ENCODE measurements around the gene TNFAIP3. TPM values are rescaled to one million over a fixed set of nuclear protein-coding genes. Genes with fewer than 3 reads are reported as not detected.

TNFAIP3 gene
- total RNA-seq, 1 donor from 2014 or later, result 1.8 TPM

DNA sequence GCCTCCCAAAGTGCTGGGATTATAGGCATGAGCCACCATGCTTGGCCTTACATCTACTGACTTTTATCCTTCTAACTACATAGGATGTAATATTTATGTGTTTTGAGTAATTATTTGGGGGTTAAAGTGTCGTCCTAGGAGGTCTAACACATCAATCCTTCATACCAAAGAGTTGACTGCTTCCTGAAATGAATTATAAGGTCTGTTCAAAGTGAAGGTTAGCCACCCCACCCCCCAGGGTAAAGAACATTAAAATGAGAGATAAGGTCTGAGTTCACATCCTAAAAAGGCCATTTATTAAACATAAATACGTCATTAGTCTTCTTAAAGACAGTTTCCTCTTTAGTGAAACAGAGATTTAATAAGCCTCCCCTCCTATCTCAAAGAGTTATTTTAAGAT is 33.8 kb downstream of the TNFAIP3 start:
- H3K36me3 ChIP-seq, result no peaks in the 10 kb centered on the region
- H3K4me3 ChIP-seq, result no peak overlapping the region
- no peak overlapping the region for H3K27ac ChIP-seq
- H3K9ac ChIP-seq, result no peak overlapping the region
- H3F3A ChIP-seq (ENCODE audit: low read depth), result no peaks in the 10 kb centered on the region
- no peaks in the 10 kb centered on the region for H3K9me3 ChIP-seq (ENCODE audit: low read depth)
- no peaks in the 10 kb centered on the region for H3K79me2 ChIP-seq (ENCODE audit: low read depth)
- Mint-ChIP-seq H3K9me3 (no peaks in the 10 kb centered on the region), H3K27ac (no peak overlapping the region), H3K4me1 (peaks cover 9% of the 10 kb centered on the region), H3K4me3 (no peak overlapping the region), H3K27me3 (ENCODE audit: insufficient read depth, low read depth) (peaks cover 2% of the 10 kb centered on the region), H3K36me3 (no peaks in the 10 kb centered on the region)
- no peak overlapping the region for H2AFZ ChIP-seq (replicated peaks)
- no peaks in the 10 kb centered on the region for H3K4me1 ChIP-seq
- no peaks in the 10 kb centered on the region for H4K20me1 ChIP-seq (ENCODE audit: low read depth)
- H3K27me3 ChIP-seq, result no peaks in the 10 kb centered on the region
- no peak for DNase-seq (ENCODE audit: low spot score)
- TF ChIP-seq EZH2 (IDR thresholded peaks at IDR 0.05) (no peak), EZH2phosphoT487 (IDR thresholded peaks at IDR 0.05) (no peak)
- TF ChIP-seq, protein P1, sequence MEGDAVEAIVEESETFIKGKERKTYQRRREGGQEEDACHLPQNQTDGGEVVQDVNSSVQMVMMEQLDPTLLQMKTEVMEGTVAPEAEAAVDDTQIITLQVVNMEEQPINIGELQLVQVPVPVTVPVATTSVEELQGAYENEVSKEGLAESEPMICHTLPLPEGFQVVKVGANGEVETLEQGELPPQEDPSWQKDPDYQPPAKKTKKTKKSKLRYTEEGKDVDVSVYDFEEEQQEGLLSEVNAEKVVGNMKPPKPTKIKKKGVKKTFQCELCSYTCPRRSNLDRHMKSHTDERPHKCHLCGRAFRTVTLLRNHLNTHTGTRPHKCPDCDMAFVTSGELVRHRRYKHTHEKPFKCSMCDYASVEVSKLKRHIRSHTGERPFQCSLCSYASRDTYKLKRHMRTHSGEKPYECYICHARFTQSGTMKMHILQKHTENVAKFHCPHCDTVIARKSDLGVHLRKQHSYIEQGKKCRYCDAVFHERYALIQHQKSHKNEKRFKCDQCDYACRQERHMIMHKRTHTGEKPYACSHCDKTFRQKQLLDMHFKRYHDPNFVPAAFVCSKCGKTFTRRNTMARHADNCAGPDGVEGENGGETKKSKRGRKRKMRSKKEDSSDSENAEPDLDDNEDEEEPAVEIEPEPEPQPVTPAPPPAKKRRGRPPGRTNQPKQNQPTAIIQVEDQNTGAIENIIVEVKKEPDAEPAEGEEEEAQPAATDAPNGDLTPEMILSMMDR (IDR thresholded peaks at IDR 0.05), result no peak
- H3K4me2 ChIP-seq, result no peak overlapping the region

DNA sequence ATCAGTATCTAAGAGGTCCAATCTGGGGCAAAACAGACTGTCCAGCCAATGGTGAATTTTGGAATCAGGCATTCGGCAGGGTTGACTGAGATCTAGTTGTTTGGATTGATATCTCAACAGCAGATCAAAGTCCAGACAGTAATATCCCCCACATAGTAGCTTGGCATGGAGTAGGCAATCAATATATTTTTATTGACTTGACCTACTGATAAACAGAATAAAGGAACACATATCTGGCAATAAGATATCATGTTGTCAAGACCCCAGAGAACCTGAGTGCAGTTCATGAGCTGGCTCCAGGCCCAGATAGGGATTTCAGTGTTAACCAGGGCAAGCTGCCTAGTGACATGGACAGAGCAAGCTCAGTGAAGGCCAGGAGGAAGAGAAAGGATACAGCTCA is 34.4 kb downstream of the TNFAIP3 start:
- no peak overlapping the region for H3K27ac ChIP-seq
- no peak overlapping the region for H3K4me2 ChIP-seq
- Mint-ChIP-seq H3K27me3 (ENCODE audit: insufficient read depth, low read depth) (peaks cover 2% of the 10 kb centered on the region), H3K36me3 (no peaks in the 10 kb centered on the region), H3K4me3 (no peak overlapping the region), H3K4me1 (peaks cover 9% of the 10 kb centered on the region), H3K9me3 (no peaks in the 10 kb centered on the region), H3K27ac (no peak overlapping the region)
- no peak overlapping the region for H2AFZ ChIP-seq (replicated peaks)
- H3K9me3 ChIP-seq (ENCODE audit: low read depth), result no peaks in the 10 kb centered on the region
- H3K79me2 ChIP-seq (ENCODE audit: low read depth), result no peaks in the 10 kb centered on the region
- H3K9ac ChIP-seq, result no peak overlapping the region
- no peak for TF ChIP-seq EZH2 (IDR thresholded peaks at IDR 0.05)
- TF ChIP-seq EZH2phosphoT487 (IDR thresholded peaks at IDR 0.05), result no peak
- TF ChIP-seq, protein P1 (IDR thresholded peaks at IDR 0.05), result no peak
- H4K20me1 ChIP-seq (ENCODE audit: low read depth), result no peaks in the 10 kb centered on the region
- H3K36me3 ChIP-seq, result no peaks in the 10 kb centered on the region
- no peaks in the 10 kb centered on the region for H3K4me1 ChIP-seq
- H3F3A ChIP-seq (ENCODE audit: low read depth), result no peaks in the 10 kb centered on the region
- no peak for DNase-seq (ENCODE audit: low spot score)
- no peaks in the 10 kb centered on the region for H3K27me3 ChIP-seq
- no peak overlapping the region for H3K4me3 ChIP-seq

GRCh38 chr6:137902699-137903098 is 35.6 kb downstream of the TNFAIP3 start:
- Histone ChIP-seq H4K20me1 (ENCODE audit: low read depth) (no peaks in the 10 kb centered on the region), H3K27me3 (no peaks in the 10 kb centered on the region), H3K9ac (no peak overlapping the region), H3K36me3 (no peaks in the 10 kb centered on the region), H3K27ac (no peak overlapping the region), H3K4me3 (no peak overlapping the region), H2AFZ (replicated peaks) (no peak overlapping the region), H3K79me2 (ENCODE audit: low read depth) (no peaks in the 10 kb centered on the region), H3K4me2 (no peak overlapping the region), H3K9me3 (ENCODE audit: low read depth) (no peaks in the 10 kb centered on the region), H3F3A (ENCODE audit: low read depth) (no peaks in the 10 kb centered on the region), H3K4me1 (no peaks in the 10 kb centered on the region)
- no peaks in the 10 kb centered on the region for H3K9me3 Mint-ChIP-seq
- peaks cover 9% of the 10 kb centered on the region for H3K4me1 Mint-ChIP-seq
- peaks cover 2% of the 10 kb centered on the region for H3K27me3 Mint-ChIP-seq (ENCODE audit: insufficient read depth, low read depth)
- no peak overlapping the region for H3K27ac Mint-ChIP-seq
- DNase-seq (ENCODE audit: low spot score), result no peak
- TF ChIP-seq EZH2phosphoT487 (IDR thresholded peaks at IDR 0.05), result no peak
- H3K4me3 Mint-ChIP-seq, result no peak overlapping the region
- no peaks in the 10 kb centered on the region for H3K36me3 Mint-ChIP-seq

DNA sequence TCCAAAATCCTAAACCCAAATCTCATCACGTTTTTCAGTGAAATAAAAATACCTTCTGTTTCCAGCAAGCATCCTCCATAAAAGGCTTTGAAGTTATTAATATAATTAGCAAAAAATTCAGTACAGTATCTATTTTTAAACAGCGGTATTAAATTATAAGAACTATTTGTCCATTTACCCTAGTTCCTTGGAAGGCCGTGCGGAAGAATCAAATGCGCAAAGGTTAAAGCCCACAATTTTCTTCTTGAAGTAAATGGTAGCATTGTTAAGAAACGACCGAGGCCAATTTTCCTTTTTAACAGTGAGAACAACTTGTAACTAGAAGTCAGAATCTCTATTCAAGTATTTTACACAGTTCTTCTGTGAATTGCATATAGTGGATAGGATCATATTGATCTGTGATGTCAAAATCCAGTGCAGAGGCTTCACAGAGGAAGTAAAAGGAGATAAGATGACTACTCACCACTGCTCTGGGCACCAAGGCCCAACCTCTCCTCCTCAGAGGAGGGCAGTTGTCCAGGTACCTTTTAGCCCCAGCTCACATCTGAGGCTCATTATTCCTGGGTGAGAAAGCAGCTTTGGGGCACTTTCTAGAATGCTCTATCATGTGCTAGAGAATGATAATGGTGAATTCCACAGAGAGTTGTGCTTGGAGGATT is 36.3 kb downstream of the TNFAIP3 start:
- TF ChIP-seq EZH2 (IDR thresholded peaks at IDR 0.05), result no peak
- no peak for TF ChIP-seq EZH2phosphoT487 (IDR thresholded peaks at IDR 0.05)
- TF ChIP-seq, protein P1 (IDR thresholded peaks at IDR 0.05), result no peak
- no peak for DNase-seq (ENCODE audit: low spot score)
- H3K4me3 Mint-ChIP-seq, result no peak overlapping the region
- no peaks in the 10 kb centered on the region for H3K9me3 Mint-ChIP-seq
- no peaks in the 10 kb centered on the region for H3K36me3 Mint-ChIP-seq
- Histone ChIP-seq H3K9ac (no peak overlapping the region), H3K4me3 (no peak overlapping the region), H3K36me3 (no peaks in the 10 kb centered on the region), H3K4me1 (no peaks in the 10 kb centered on the region), H3K27ac (no peak overlapping the region), H3K4me2 (no peak overlapping the region), H2AFZ (replicated peaks) (no peak overlapping the region), H3F3A (ENCODE audit: low read depth) (no peaks in the 10 kb centered on the region), H4K20me1 (ENCODE audit: low read depth) (no peaks in the 10 kb centered on the region), H3K79me2 (ENCODE audit: low read depth) (no peaks in the 10 kb centered on the region), H3K9me3 (ENCODE audit: low read depth) (no peaks in the 10 kb centered on the region), H3K27me3 (no peaks in the 10 kb centered on the region)
- no peak overlapping the region for H3K27ac Mint-ChIP-seq
- H3K4me1 Mint-ChIP-seq, result peaks cover 9% of the 10 kb centered on the region
- H3K27me3 Mint-ChIP-seq (ENCODE audit: insufficient read depth, low read depth), result peaks cover 1% of the 10 kb centered on the region
